GM23338 (cell line): ENCODE results near the gene KAZN. TPM values are rescaled to one million over a fixed set of nuclear protein-coding genes. Genes with fewer than 3 reads are reported as not detected.

Source experiments
- ATAC-seq: fragments of 200-7000 bp; cut with Tn5 transposase; 3 replicates; pipeline ENCODE4 v1.9.1; 2020
- DNase-seq: peaks from one replicate; pipeline ENCODE4 v3.0.0-alpha.2; 2015; ENCODE audit warnings: low spot score
- H2AFZ ChIP-seq: fragments of 200-600 bp; sonication (generic); 2 replicates; pipeline ENCODE4 v1.8.0; 2016; ENCODE audit warnings: antibody characterized with exemption, mild to moderate bottlenecking, moderate library complexity
- H3F3A ChIP-seq: fragments of 200-600 bp; sonication (generic); replicated peaks from 2 replicates; pipeline ENCODE4 v1.8.0; 2017; ENCODE audit warnings: antibody characterized with exemption, mixed run types, low read depth
- H3K27ac ChIP-seq: fragments of 200-600 bp; sonication (generic); 2 replicates; pipeline ENCODE4 v1.6.1; 2016; ENCODE audit warnings: low read depth
- H3K27me3 ChIP-seq: fragments of 200-600 bp; sonication (generic); 2 replicates; pipeline ENCODE4 v1.8.0; 2016; ENCODE audit warnings: mild to moderate bottlenecking, mixed run types, moderate library complexity; ENCODE audit not compliant: insufficient read depth
- H3K36me3 ChIP-seq: fragments of 200-600 bp; sonication (generic); 2 replicates; pipeline ENCODE4 v1.8.0; 2016; ENCODE audit warnings: mild to moderate bottlenecking; ENCODE audit not compliant: insufficient read depth
- H3K4me1 ChIP-seq: fragments of 200-600 bp; sonication (generic); 2 replicates; pipeline ENCODE4 v1.8.0; 2016; ENCODE audit warnings: mild to moderate bottlenecking, moderate library complexity; ENCODE audit not compliant: insufficient read depth
- H3K4me2 ChIP-seq: fragments of 200-600 bp; sonication (generic); 2 replicates; pipeline ENCODE4 v1.7.1; 2017; ENCODE audit warnings: mixed run types
- H3K4me3 ChIP-seq: fragments of 200-600 bp; sonication (generic); 2 replicates; pipeline ENCODE4 v1.6.1; 2016; ENCODE audit warnings: mixed run types
- H3K79me2 ChIP-seq: fragments of 200-600 bp; sonication (generic); replicated peaks from 2 replicates; pipeline ENCODE4 v1.8.0; 2017; ENCODE audit warnings: mild to moderate bottlenecking; ENCODE audit not compliant: insufficient read depth
- H3K9me2 ChIP-seq: fragments of 200-600 bp; sonication (generic); 2 replicates; pipeline ENCODE4 v1.8.0; 2017; ENCODE audit not compliant: insufficient read depth
- H4K20me1 ChIP-seq: fragments of 200-600 bp; sonication (generic); replicated peaks from 2 replicates; pipeline ENCODE4 v1.8.0; 2017; ENCODE audit warnings: mild to moderate bottlenecking; ENCODE audit not compliant: insufficient read depth
- H3K27ac Mint-ChIP-seq: 2 replicates; pipeline ENCODE4 v1.8.0; 2020; ENCODE audit warnings: inconsistent platforms, mild to moderate bottlenecking, moderate library complexity, mixed read lengths
- H3K27me3 Mint-ChIP-seq: 3 replicates; pipeline ENCODE4 v1.8.0; 2022; ENCODE audit warnings: low read depth, mild to moderate bottlenecking, moderate library complexity, mixed read lengths, inconsistent platforms; ENCODE audit not compliant: insufficient read depth, poor library complexity
- H3K36me3 Mint-ChIP-seq: 3 replicates; pipeline ENCODE4 v1.8.0; 2021; ENCODE audit warnings: low read depth, mild to moderate bottlenecking, inconsistent platforms, moderate library complexity, mixed read lengths
- H3K4me1 Mint-ChIP-seq: 3 replicates; pipeline ENCODE4 v1.8.0; 2020; ENCODE audit warnings: mild to moderate bottlenecking, inconsistent platforms, mixed read lengths
- H3K4me3 Mint-ChIP-seq: 3 replicates; pipeline ENCODE4 v1.8.0; 2021; ENCODE audit warnings: moderate library complexity, mild to moderate bottlenecking, inconsistent platforms, mixed read lengths
- H3K9me3 Mint-ChIP-seq: 3 replicates; pipeline ENCODE4 v1.8.0; 2020; ENCODE audit warnings: moderate library complexity, mild to moderate bottlenecking, inconsistent platforms, mixed read lengths
- CTCF ChIP-seq, 2 experiments: fragments of 200-600 bp in 1 of 2; sonication (generic) in 1 of 2; conservative IDR thresholded peaks; 2 replicates each; pipeline versions ENCODE4 v1.5.1 to v1.6.1; 2016 to 2017; ENCODE audit warnings: antibody characterized with exemption in 2 of 2, low read depth in 2 of 2, mild to moderate bottlenecking in 2 of 2, moderate library complexity in 1 of 2
- ZNF462 ChIP-seq: fragments of 250-450 bp; sonication (Bioruptor Pico); IDR thresholded peaks from 2 replicates; pipeline ENCODE4 v1.5.0; 2020; ENCODE audit warnings: mild to moderate bottlenecking, moderate library complexity
- polyA plus RNA-seq: library from polyadenylated mRNA; unstranded; fragments of >200 nt; fragmentation: Nextera tagmentation; extraction: Ambion mirVana; gene quantifications from 2 replicates; pipeline ENCODE4 v1.2.1, GENCODE V29; 2016
- total RNA-seq: library from RNA; depleted of rRNA; stranded (reverse); fragments of >200 nt; shearing (Covaris generic); gene quantifications from 2 replicates; pipeline ENCODE4 v1.2.3, GENCODE V29; 2014

Gene KAZN
- total and polyA plus RNA-seq, 2 experiments from 2014 or later: 9.9 to 15.0 TPM

DNA sequence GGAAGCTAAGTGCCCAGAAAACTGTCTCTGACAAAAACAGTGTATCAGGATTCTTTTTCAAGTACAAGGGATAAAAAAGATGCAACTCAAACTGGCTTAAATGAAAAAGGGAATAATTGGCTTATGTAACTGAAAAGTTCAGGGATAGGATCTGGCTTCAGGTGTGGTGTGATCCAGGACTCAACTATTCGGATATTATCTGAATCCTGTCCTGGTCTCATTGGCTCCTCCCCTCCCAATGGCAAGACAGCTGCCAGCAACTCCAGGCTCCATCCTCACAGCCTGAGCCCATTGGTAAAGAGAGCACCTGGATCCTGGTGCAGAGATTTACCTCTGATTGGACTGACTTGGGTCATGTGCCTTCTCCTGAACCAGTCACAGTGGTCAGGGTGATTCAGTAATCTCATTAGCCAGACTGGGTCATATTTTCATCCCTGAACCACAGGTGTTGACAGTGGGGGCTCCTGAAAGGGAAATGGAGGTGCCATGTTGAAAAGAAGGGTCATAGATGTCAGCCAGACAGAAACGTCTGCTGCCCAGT is 349.7 kb downstream of the KAZN start:
- Histone ChIP-seq H3K27me3 (no peaks in the 10 kb centered on the region), H3K4me2 (no peak overlapping the region), H3F3A (no peaks in the 10 kb centered on the region), H3K27ac (no peak overlapping the region), H3K36me3 (no peaks in the 10 kb centered on the region), H3K4me3 (no peak overlapping the region), H3K9me2 (0 out of 2 replicates have a peak, but pooled peaks cover 3% of the 10 kb centered on the region), H3K79me2 (no peaks in the 10 kb centered on the region; the same call in 1 of the 2 replicates), H4K20me1 (peaks cover 4% of the 10 kb centered on the region; the same call in 1 of the 2 replicates), H3K4me1 (peaks cover 21% of the 10 kb centered on the region), H2AFZ (no peak overlapping the region)
- Mint-ChIP-seq H3K4me1 (peaks cover 48% of the 10 kb centered on the region), H3K27ac (no peak overlapping the region), H3K4me3 (no peak overlapping the region), H3K36me3 (no peaks in the 10 kb centered on the region), H3K9me3 (no peaks in the 10 kb centered on the region; the same call in 2 of the 3 replicates), H3K27me3 (peaks cover 13% of the 10 kb centered on the region)
- TF ChIP-seq CTCF (conservative IDR thresholded peaks at IDR 0.05; ENCODE audit: low read depth in 2 of 2): no peak
- TF ChIP-seq ZNF462 (CRISPR knock-in tag): no peak
- no peak for ATAC-seq
- DNase-seq: no peak
